ENCODE measurements around the gene MTX3. TPM values are rescaled to one million over a fixed set of nuclear protein-coding genes. Genes with fewer than 3 reads are reported as not detected.

The MTX3 gene, protein sequence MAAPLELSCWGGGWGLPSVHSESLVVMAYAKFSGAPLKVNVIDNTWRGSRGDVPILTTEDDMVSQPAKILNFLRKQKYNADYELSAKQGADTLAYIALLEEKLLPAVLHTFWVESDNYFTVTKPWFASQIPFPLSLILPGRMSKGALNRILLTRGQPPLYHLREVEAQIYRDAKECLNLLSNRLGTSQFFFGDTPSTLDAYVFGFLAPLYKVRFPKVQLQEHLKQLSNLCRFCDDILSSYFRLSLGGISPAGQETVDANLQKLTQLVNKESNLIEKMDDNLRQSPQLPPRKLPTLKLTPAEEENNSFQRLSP
- 10 to 100 TPM; 10.4 to 13.7 (median 11.0) TPM for total RNA-seq
- 3.7 TPM for polyA plus RNA-seq
- long read RNA-seq, donor 1, full-length matches to known transcripts, result 10 of 14 reads
- long read RNA-seq, donor 1, partial matches to known transcripts, result 1 of 14 reads
- long read RNA-seq, donor 1, other reads (novel, unspliced or antisense), result 3 of 14 reads
- long read RNA-seq, donor 2, full-length matches to known transcripts, result 1 of 1 reads
- long read RNA-seq, donor 2, partial matches to known transcripts, result 0 of 1 reads
- long read RNA-seq, donor 2, other reads (novel, unspliced or antisense), result 0 of 1 reads
- long read RNA-seq, donor 3, full-length matches to known transcripts, result 29 of 46 reads
- long read RNA-seq, donor 3, partial matches to known transcripts, result 7 of 46 reads
- long read RNA-seq, donor 3, other reads (novel, unspliced or antisense), result 10 of 46 reads
- long read RNA-seq, donor 4, partial matches to known transcripts, result 0 of 1 reads
- long read RNA-seq, donor 4, other reads (novel, unspliced or antisense), result 0 of 1 reads

GRCh38 chr5:79990598-79991507 is at the start of gene MTX3:
Gene MTX3 (minus strand): TSS chr5:79991262. CDS start chr5:79991238, 24 bp downstream.
- ATAC-seq, result peak; percentile 97 to 98

GRCh38 chr5:80039650-80040049 is 48.6 kb upstream of the MTX3 start:
- intact Hi-C loops (cut with DNase I), result no loop called here

More at GRCh38 chr5:79990598-79991507, at the start of gene MTX3:
- intact Hi-C loops (cut with DNase I), result no loop called here
- H3K27me3 ChIP-seq (ENCODE audit: control insufficient read depth, insufficient read depth), result no peaks in the 10 kb centered on the region
- peak within 1 kb of the TSS; percentile 92 for H3K4me3 ChIP-seq (ENCODE audit: low read length)
- DNase-seq, result peak; percentile 90 to 95 (median 93)
- peak within 1 kb of the TSS; percentile 36 for H3K27ac ChIP-seq (ENCODE audit: low read length)
- H3K9me3 ChIP-seq (ENCODE audit: control insufficient read depth, low read length), result no peaks in the 10 kb centered on the region
- 2% methylated on average over 50 of the region's 50 CpGs for WGBS
- H3K4me1 ChIP-seq (ENCODE audit: control insufficient read depth, insufficient read depth, low read length), result peaks cover 2% of the 10 kb centered on the region

DNA sequence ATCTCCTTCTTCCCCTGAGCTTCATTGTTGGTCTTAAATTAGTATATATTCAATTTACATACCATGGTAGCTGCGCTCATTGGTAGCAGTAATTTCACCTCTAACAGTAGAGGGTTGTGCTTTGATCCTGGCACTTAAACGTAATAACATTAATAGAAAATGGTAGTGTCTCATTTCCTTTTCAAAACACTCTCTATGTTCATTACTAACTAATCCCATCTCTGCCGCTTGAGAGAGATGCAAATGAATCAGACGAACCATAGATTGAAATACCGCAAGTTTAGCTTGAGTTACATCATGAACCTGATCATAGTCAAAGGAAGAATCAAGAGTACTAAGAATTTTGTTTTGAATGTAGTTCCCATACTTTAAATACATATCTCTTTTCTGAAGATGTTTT is 46.3 kb upstream of the MTX3 start:
- no peak for ATAC-seq
- WGBS, result 86% methylated on average over 5 of the region's 5 CpGs
- H3K27ac ChIP-seq (ENCODE audit: low read length), result no peak overlapping the region
- no peak for DNase-seq
- H3K9me3 ChIP-seq (ENCODE audit: control insufficient read depth, low read length), result no peaks in the 10 kb centered on the region
- no peaks in the 10 kb centered on the region for H3K27me3 ChIP-seq (ENCODE audit: control insufficient read depth, insufficient read depth)
- intact Hi-C loops (cut with DNase I), result no loop called here
- no peaks in the 10 kb centered on the region for H3K4me1 ChIP-seq (ENCODE audit: control insufficient read depth, insufficient read depth, low read length)
- no peak overlapping the region for H3K4me3 ChIP-seq (ENCODE audit: low read length)

More at GRCh38 chr5:80039650-80040049, 48.6 kb upstream of the MTX3 start:
- Histone ChIP-seq H3K9me3 (ENCODE audit: control insufficient read depth, low read length) (no peaks in the 10 kb centered on the region), H3K27ac (ENCODE audit: low read length) (no peak overlapping the region), H3K4me3 (ENCODE audit: low read length) (no peak overlapping the region), H3K4me1 (ENCODE audit: control insufficient read depth, insufficient read depth, low read length) (no peaks in the 10 kb centered on the region), H3K27me3 (ENCODE audit: control insufficient read depth, insufficient read depth) (no peaks in the 10 kb centered on the region)
- WGBS, result 65% methylated on average over 2 of the region's 2 CpGs
- ATAC-seq (no peak), DNase-seq (no peak)

DNA sequence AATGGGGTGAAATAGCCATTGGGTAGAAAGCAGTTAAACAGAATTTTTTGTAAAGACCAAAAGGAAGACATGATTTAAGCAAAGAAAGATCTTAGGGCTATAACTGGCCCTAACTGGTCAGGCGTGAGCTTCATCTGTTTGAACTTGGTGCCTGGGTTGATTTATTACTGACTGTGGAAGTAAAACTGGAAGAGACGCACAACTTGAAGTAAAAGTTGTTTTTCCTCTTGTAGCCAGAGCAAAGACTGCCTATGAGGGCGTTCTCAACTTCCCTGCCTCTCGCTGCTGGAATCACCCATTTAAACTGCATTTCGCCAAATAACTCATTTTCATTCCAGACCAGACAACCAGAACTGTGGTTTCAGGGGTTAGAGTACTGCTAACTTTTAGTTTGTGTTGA is 45.6 kb upstream of the MTX3 start:
- no peak for ATAC-seq
- H3K27ac ChIP-seq (ENCODE audit: low read length), result no peak overlapping the region
- no peak for DNase-seq
- no peaks in the 10 kb centered on the region for H3K9me3 ChIP-seq (ENCODE audit: control insufficient read depth, low read length)
- intact Hi-C loops (cut with DNase I), result no loop called here
- no peak overlapping the region for H3K4me3 ChIP-seq (ENCODE audit: low read length)
- no peaks in the 10 kb centered on the region for H3K27me3 ChIP-seq (ENCODE audit: control insufficient read depth, insufficient read depth)
- WGBS, result 87% methylated on average over 5 of the region's 5 CpGs
- no peaks in the 10 kb centered on the region for H3K4me1 ChIP-seq (ENCODE audit: control insufficient read depth, insufficient read depth, low read length)

GRCh38 chr5:80035839-80036238 is 44.8 kb upstream of the MTX3 start:
- ATAC-seq, result no peak
- WGBS, result 78% methylated on average over 7 of the region's 7 CpGs
- no peak overlapping the region for H3K4me3 ChIP-seq (ENCODE audit: low read length)
- H3K27me3 ChIP-seq (ENCODE audit: control insufficient read depth, insufficient read depth), result no peaks in the 10 kb centered on the region
- no peak for DNase-seq
- H3K9me3 ChIP-seq (ENCODE audit: control insufficient read depth, low read length), result no peaks in the 10 kb centered on the region
- H3K27ac ChIP-seq (ENCODE audit: low read length), result no peak overlapping the region
- intact Hi-C loops (cut with DNase I), result no loop called here
- H3K4me1 ChIP-seq (ENCODE audit: control insufficient read depth, insufficient read depth, low read length), result no peaks in the 10 kb centered on the region

- Histone ChIP-seq H3K27me3 (ENCODE audit: control insufficient read depth, insufficient read depth) (no peaks in the 10 kb centered on the region), H3K4me3 (ENCODE audit: low read length) (peak within 1 kb of the TSS; percentile 49), H3K9me3 (ENCODE audit: control insufficient read depth, low read length) (no peaks in the 10 kb centered on the region), H3K4me1 (ENCODE audit: control insufficient read depth, insufficient read depth, low read length) (no peaks in the 10 kb centered on the region), H3K27ac (ENCODE audit: low read length) (no peak within 1 kb of the TSS)
- ATAC-seq, result peak; percentile 14 to 19
- peak in 1 of 3 donors; percentile 37 for DNase-seq
- WGBS, result 6% methylated on average over 76 of the region's 76 CpGs
- intact Hi-C loops (cut with DNase I), result no loop called here
These were observed 44.1 kb upstream of the MTX3 start, which contains the start of gene THBS4 for GRCh38 chr5:80034962-80035821. Gene THBS4 (plus strand): TSS chr5:80035348. CDS start chr5:80035538, 190 bp downstream.

DNA sequence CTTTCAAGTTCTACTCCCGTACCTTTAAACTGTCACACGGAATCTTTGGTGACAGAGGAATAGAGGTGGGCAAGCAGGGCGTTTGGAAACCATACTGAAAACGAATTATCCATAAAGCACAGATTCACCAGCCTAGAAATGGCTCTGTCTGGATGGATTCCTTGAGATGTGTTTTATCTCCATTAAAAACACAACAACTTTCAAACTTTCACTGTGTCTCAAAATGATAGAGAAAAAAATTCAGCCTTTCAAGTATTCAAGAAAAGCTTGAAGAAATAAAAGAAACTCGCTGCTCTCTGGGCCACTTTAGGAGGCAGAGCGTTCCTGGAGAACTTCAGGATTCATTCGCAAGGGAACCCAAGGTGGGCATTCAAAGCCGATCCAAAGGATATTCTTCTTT is 43.5 kb upstream of the MTX3 start:
- intact Hi-C loops (cut with DNase I), result no loop called here
- ATAC-seq, result no peak
- Histone ChIP-seq H3K27me3 (ENCODE audit: control insufficient read depth, insufficient read depth) (no peaks in the 10 kb centered on the region), H3K4me1 (ENCODE audit: control insufficient read depth, insufficient read depth, low read length) (no peaks in the 10 kb centered on the region), H3K4me3 (ENCODE audit: low read length) (peak overlapping the region; percentile 49), H3K9me3 (ENCODE audit: control insufficient read depth, low read length) (no peaks in the 10 kb centered on the region), H3K27ac (ENCODE audit: low read length) (no peak overlapping the region)
- WGBS, result 34% methylated on average over 8 of the region's 8 CpGs
- DNase-seq, result no peak

GRCh38 chr5:80033513-80033912 is 42.5 kb upstream of the MTX3 start:
- no peak for ATAC-seq
- no peaks in the 10 kb centered on the region for H3K27me3 ChIP-seq (ENCODE audit: control insufficient read depth, insufficient read depth)
- no peak for DNase-seq
- no peaks in the 10 kb centered on the region for H3K4me1 ChIP-seq (ENCODE audit: control insufficient read depth, insufficient read depth, low read length)
- intact Hi-C loops (cut with DNase I), result no loop called here
- H3K9me3 ChIP-seq (ENCODE audit: control insufficient read depth, low read length), result no peaks in the 10 kb centered on the region
- H3K27ac ChIP-seq (ENCODE audit: low read length), result no peak overlapping the region
- H3K4me3 ChIP-seq (ENCODE audit: low read length), result no peak overlapping the region

DNA sequence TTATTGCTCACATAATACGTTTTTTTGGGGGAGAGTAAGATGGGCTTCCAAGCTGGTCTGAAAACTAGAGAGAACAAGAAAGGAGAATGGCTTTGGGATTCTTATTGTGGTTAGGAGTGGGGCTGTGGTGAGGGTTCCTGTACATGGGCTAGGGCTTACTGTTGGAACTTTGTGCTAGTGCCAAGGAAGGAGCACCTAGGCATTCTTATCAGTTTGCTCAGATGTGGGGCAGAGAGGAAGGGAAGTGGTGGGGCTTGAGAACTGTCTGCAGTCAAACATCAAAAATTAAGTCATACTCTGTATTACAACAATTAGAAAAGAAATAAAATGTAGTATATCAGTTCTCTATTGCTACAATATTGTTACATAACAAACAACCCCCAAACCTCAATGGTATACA is 40.0 kb upstream of the MTX3 start:
- ATAC-seq, result no peak
- no peaks in the 10 kb centered on the region for H3K9me3 ChIP-seq (ENCODE audit: control insufficient read depth, low read length)
- WGBS, result 84% methylated on average over 1 of the region's 1 CpG
- DNase-seq, result no peak
- no peak overlapping the region for H3K27ac ChIP-seq (ENCODE audit: low read length)
- H3K4me1 ChIP-seq (ENCODE audit: control insufficient read depth, insufficient read depth, low read length), result no peaks in the 10 kb centered on the region
- H3K27me3 ChIP-seq (ENCODE audit: control insufficient read depth, insufficient read depth), result no peaks in the 10 kb centered on the region
- H3K4me3 ChIP-seq (ENCODE audit: low read length), result no peak overlapping the region
- intact Hi-C loops (cut with DNase I), result no loop called here

GRCh38 chr5:80026841-80027240 is 35.8 kb upstream of the MTX3 start:
- no peaks in the 10 kb centered on the region for H3K4me1 ChIP-seq (ENCODE audit: control insufficient read depth, insufficient read depth, low read length)
- DNase-seq (no peak), ATAC-seq (no peak)
- no peaks in the 10 kb centered on the region for H3K9me3 ChIP-seq (ENCODE audit: control insufficient read depth, low read length)
- no peaks in the 10 kb centered on the region for H3K27me3 ChIP-seq (ENCODE audit: control insufficient read depth, insufficient read depth)
- no peak overlapping the region for H3K4me3 ChIP-seq (ENCODE audit: low read length)
- H3K27ac ChIP-seq (ENCODE audit: low read length), result no peak overlapping the region
- intact Hi-C loops (cut with DNase I), result no loop called here

Measured in right cardiac atrium (tissue), 5 donors.